UCSD-AML1 (cell line): ENCODE data around the gene POU6F2.
"Not testable (repeated sequence)": the region's sequence is repeated elsewhere in the genome, so short reads cannot be mapped to it uniquely, and the experiment has no call there.

ENCODE experiments used
- DNase-seq: peaks from one replicate; lab custom pipeline; 2025; ENCODE audit not compliant: unreplicated experiment; lab: John Stamatoyannopoulos, UW

The POU6F2 gene

GRCh38 chr7:39342763-39343162 is 365.1 kb downstream of the POU6F2 start:
- no peak for DNase-seq

- DNase-seq = no peak
Measured at GRCh38 chr7:39349452-39350123, 371.9 kb downstream of the POU6F2 start.

- no peak for DNase-seq
Measured at GRCh38 chr7:39353615-39354376, 376.1 kb downstream of the POU6F2 start.

- DNase-seq = no peak
Measured at GRCh38 chr7:39355664-39356063, 378.0 kb downstream of the POU6F2 start.

GRCh38 chr7:39356172-39356925 is 378.6 kb downstream of the POU6F2 start:
- no peak for DNase-seq

- no peak for DNase-seq
Measured at GRCh38 chr7:39357648-39358047, 379.9 kb downstream of the POU6F2 start.

- DNase-seq = no peak
Measured at GRCh38 chr7:39360038-39360437, 382.3 kb downstream of the POU6F2 start.

- DNase-seq = no peak
Measured at GRCh38 chr7:39360766-39361165, 383.1 kb downstream of the POU6F2 start.

DNA sequence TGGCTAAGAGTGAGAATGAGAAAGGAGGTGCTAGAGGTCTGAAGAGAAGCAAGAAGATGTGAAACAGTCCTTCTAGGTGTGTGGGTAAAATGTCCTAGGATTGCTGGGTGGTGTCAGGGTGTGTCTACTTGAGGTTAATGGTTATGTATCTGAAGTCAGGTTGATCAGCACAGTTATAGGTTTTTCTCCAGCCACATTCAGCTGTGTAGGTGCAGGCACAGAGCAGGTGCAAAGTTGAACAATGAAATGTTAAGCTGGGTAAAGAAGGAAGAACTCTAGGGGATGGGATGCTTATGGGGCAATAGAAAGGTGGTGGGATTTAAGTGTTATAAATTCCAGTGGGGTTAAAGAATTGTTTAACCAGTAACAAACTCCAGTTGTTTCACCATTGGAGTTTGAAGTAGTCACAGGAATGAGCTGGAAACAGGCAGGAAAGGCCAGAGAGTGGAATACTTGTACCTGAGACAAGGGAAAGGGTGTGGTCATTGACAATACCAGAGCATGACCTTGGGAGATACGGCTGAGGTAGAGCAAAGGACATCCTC is 388.1 kb downstream of the POU6F2 start:
- DNase-seq = no peak

GRCh38 chr7:39367451-39367850 is 389.7 kb downstream of the POU6F2 start:
- no peak for DNase-seq

DNA sequence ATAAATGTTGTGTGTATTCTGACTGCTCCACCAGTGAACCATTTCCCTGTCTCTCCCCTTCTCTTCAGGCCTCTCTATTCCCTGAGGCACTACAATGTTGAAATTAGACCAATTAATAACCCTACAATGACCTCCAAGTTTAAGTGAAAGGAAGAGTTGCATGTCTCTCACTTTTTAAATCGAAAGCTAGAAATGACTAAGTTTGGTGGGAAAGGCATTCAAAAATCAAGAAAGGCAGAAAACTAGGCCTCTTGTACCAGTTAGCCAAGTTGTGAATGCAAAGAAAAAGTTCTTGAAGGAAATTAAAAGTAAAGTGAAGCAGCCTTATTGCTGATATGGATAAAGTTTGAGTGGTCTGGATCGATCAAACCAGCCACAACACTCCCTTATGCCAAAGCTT is 390.2 kb downstream of the POU6F2 start:
- no peak for DNase-seq

DNA sequence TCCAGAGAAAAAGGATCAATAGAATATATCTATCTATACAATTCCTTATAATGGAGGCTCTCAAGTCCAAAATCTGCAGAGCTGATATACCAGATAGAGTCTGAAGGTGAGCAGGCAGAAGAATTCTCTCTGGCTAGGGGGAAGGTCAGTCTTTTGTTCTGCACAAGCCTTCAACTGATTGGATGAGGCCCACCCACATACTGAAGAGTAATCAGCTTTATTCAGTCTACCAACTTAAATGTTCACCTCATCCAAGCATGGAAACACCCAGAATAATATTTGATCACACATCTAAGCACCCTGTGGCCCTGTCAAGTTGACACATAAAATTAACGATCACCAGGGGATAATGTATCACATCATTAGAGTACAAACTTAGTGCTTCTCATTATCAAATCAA is 394.7 kb downstream of the POU6F2 start:
- no peak for DNase-seq

GRCh38 chr7:39374436-39375040 is 396.8 kb downstream of the POU6F2 start:
- no peak for DNase-seq

- no peak for DNase-seq
Measured at GRCh38 chr7:39375047-39375873, 397.6 kb downstream of the POU6F2 start.

DNA sequence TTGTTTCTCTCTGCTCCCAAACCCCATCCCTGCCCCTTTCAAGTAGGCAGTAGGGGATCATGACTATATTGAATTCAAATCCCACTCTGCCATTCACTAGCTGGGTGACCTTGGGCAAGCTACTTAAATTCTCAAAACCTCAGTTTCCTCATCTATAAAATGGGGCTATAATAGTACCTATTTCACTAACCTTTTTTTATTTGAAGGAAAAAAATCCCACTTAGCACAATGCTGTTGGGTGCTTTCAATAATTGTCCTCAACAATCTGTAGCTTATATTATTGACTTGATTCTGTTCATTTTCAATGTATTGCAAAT is 398.1 kb downstream of the POU6F2 start:
- no peak for DNase-seq

- DNase-seq = not testable (repeated sequence)
Measured at GRCh38 chr7:39376881-39377280, 399.2 kb downstream of the POU6F2 start.

DNA sequence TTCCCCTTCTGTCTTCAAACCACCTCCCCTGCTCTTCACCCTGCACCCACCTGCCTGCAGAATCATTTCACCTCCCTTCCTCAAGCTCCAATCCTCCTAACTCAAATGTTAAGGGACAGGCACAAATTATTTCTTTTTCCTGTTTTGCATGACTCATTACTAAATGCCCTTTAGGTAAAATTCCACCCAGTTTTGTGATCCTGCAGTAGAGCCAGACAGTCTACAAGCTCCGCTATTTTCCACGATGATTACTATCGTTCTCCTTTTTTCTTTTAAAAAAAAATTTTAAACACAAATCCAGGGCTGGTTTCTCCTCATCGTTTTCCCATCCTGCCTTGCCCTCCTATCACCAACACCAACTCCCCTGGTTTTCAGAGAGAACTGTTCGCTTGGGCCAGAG is 401.7 kb downstream of the POU6F2 start:
- no peak for DNase-seq

DNA sequence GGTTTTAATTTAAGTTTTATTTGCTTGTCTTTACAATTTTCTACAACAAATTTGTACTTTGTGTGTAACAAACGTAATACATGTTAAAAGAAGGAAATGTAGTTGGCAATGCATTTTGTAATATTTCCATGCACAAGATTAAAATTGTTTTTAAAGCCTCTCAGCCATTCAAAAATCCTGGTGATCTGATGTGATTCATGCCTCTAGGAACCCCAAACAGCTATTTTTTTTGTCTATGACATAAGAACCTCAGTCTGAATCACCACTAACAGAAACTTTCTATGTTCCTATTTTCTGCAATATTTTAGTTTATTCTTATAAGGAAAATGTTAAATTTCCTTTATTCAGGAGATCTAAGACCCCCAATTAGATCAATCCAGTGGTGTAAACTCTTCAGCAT is 405.4 kb downstream of the POU6F2 start:
- no peak for DNase-seq

GRCh38 chr7:39384386-39384785 is 406.7 kb downstream of the POU6F2 start:
- DNase-seq = no peak

- no peak for DNase-seq
Measured at GRCh38 chr7:39386718-39387117, 409.0 kb downstream of the POU6F2 start.

DNA sequence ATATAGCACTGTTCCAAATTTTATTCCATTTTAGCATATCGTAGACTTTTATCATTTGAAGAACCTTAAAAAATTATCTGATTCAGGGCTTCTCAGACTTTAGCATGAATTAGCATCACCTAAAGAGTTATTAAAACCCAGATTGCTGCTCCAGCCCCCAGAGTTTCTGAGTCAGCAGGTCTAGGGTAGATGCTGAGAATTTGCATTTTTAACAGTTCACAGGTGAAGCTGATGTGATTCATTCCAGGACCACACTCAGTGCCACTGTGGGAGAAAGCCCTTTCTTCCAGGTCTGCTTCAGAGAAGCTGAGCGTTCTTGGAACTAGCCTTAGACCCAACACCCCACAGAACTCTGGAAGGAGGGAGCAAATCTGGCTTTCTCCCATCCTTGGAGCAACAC is 414.4 kb downstream of the POU6F2 start:
- no peak for DNase-seq
